Testis (tissue), 3 donors: ENCODE measurements around the gene CHST10. TPM values are rescaled to one million over a fixed set of nuclear protein-coding genes. Genes with fewer than 3 reads are reported as not detected.

Experiments
- DNase-seq: peaks from one replicate; pipeline ENCODE4 v3.0.0-alpha.2; 2019
- H3K27ac ChIP-seq, 2 donors: fragments of 200-600 bp; sonication (generic); one replicate each; pipeline ENCODE4 v1.5.1; 2019
- H3K27me3 ChIP-seq: fragments of 200-600 bp; sonication (generic); one replicate; pipeline ENCODE4 v1.5.1; 2019
- H3K36me3 ChIP-seq: fragments of 200-600 bp; sonication (generic); one replicate; pipeline ENCODE4 v1.5.1; 2017; ENCODE audit warnings: low read depth; ENCODE audit errors: missing control alignments
- H3K4me1 ChIP-seq: fragments of 200-600 bp; sonication (generic); one replicate; pipeline ENCODE4 v1.5.1; 2019
- H3K4me3 ChIP-seq, 2 donors: fragments of 200-600 bp; sonication (generic); one replicate each; pipeline ENCODE4 v1.5.1; 2017 to 2019
- H3K9me3 ChIP-seq: fragments of 200-600 bp; sonication (generic); one replicate; pipeline ENCODE4 v1.5.1; 2017
- POLR2A ChIP-seq: fragments of 450-650 bp; IDR thresholded peaks from one replicate; pipeline ENCODE4 v1.6.1; 2017; ENCODE audit warnings: antibody characterized with exemption, mild to moderate bottlenecking, moderate library complexity
- WGBS, 2 donors: methylation state at CpG; one replicate each; pipeline ENCODE4 v1.1.5; 2018; 5-methylcytosine and 5-hydroxymethylcytosine counted together
- intact Hi-C: fragments of 100-400 bp; cut with DNase I; formaldehyde crosslinking; loops from one replicate; pipeline ENCODE4 v1.15.1; 2023; ENCODE audit warnings: low total_unique reads
- polyA plus RNA-seq: library from polyadenylated mRNA; stranded (reverse); fragments of 350-450 nt; fragmentation: Illumina TruSeq; extraction: RNeasy Lipid Tissue Mini Kit (QIAGEN cat#74804); gene quantifications from one replicate; pipeline ENCODE4 v1.2.3, GENCODE V29; 2014; ENCODE audit warnings: low read depth, low replicate concordance; ENCODE audit not compliant: insufficient read depth
- total RNA-seq, 2 donors: library from RNA; depleted of rRNA; stranded (reverse); fragments of >200 nt; gene quantifications; one replicate each; pipeline ENCODE4 v1.2.3, GENCODE V29; 2016
- TF ChIP-seq, protein P1 (sequence below), 3 experiments: fragments of 450-650 bp in 2 of 3; fragments of 200-600 bp in 1 of 3; sonication (generic) in 1 of 3; IDR thresholded peaks; one replicate each; pipeline ENCODE4 v1.5.1; 2016 to 2019; ENCODE audit warnings: antibody characterized with exemption in 3 of 3, mild to moderate bottlenecking in 2 of 3, moderate library complexity in 1 of 3

The CHST10 gene
- total and polyA plus RNA-seq, 3 donors from 2014 or later, result 14.6 to 21.5 (median 14.8) TPM

DNA sequence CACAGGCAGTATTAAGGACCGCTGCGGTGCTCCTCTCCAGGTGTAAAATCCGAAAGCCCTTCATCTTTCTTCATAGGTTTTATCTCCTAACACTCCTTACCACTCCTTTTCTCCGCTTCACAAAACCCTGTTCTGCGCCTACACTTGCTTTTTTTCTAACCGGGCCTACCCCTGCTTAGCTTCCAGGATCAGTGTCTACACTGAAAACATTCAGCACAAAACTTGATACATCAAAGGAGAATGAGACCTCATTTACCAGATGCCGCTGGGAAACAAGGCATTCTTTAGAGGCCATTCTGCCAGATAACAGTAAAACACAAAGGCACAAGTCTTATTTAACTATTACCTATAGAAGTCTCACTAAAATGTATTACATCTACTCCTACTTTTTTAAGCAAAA lies 13.1 kb downstream of the CHST10 start:
- intact Hi-C loops, result no loop called here
- H3K36me3 ChIP-seq, result no peaks in the 10 kb centered on the region
- TF ChIP-seq, protein P1, sequence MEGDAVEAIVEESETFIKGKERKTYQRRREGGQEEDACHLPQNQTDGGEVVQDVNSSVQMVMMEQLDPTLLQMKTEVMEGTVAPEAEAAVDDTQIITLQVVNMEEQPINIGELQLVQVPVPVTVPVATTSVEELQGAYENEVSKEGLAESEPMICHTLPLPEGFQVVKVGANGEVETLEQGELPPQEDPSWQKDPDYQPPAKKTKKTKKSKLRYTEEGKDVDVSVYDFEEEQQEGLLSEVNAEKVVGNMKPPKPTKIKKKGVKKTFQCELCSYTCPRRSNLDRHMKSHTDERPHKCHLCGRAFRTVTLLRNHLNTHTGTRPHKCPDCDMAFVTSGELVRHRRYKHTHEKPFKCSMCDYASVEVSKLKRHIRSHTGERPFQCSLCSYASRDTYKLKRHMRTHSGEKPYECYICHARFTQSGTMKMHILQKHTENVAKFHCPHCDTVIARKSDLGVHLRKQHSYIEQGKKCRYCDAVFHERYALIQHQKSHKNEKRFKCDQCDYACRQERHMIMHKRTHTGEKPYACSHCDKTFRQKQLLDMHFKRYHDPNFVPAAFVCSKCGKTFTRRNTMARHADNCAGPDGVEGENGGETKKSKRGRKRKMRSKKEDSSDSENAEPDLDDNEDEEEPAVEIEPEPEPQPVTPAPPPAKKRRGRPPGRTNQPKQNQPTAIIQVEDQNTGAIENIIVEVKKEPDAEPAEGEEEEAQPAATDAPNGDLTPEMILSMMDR (IDR thresholded peaks at IDR 0.05), result no peak
- no peak for TF ChIP-seq POLR2A
- no peak overlapping the region for H3K4me3 ChIP-seq
- no peaks in the 10 kb centered on the region for H3K27me3 ChIP-seq
- DNase-seq, result no peak
- no peaks in the 10 kb centered on the region for H3K9me3 ChIP-seq
- H3K4me1 ChIP-seq, result no peaks in the 10 kb centered on the region
- H3K27ac ChIP-seq, result no peak overlapping the region
- WGBS, 2 donors, result 81 to 84% methylated on average over 7 of the region's 7 CpGs

DNA sequence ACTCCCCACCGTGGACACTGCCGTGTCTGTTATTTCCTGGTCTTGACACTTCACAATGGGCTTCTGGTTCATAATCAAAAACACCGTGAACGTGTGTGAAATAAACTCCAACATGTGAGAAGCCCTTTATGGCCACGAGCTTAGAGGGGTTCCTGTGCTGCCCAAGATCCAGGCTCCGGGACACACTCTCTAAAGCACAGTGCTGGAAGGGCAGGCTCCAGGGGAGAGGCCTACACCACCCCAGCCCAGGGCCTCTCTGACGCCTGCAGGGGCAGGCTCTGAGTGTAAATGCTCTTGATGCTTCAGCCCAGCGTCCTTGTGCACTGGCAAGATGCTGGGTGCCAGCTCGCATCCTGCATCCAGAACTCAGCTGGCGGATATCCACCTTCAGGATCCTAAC lies 13.7 kb downstream of the CHST10 start:
- WGBS, 2 donors, result 85 to 87% methylated on average over 10 of the region's 10 CpGs
- Histone ChIP-seq H3K4me3 (no peak overlapping the region), H3K9me3 (no peaks in the 10 kb centered on the region), H3K27ac (no peak overlapping the region), H3K27me3 (no peaks in the 10 kb centered on the region), H3K36me3 (no peaks in the 10 kb centered on the region), H3K4me1 (no peaks in the 10 kb centered on the region)
- no peak for DNase-seq
- intact Hi-C loops, result no loop called here
- no peak for TF ChIP-seq POLR2A
- TF ChIP-seq, protein P1 (IDR thresholded peaks at IDR 0.05), result no peak

DNA sequence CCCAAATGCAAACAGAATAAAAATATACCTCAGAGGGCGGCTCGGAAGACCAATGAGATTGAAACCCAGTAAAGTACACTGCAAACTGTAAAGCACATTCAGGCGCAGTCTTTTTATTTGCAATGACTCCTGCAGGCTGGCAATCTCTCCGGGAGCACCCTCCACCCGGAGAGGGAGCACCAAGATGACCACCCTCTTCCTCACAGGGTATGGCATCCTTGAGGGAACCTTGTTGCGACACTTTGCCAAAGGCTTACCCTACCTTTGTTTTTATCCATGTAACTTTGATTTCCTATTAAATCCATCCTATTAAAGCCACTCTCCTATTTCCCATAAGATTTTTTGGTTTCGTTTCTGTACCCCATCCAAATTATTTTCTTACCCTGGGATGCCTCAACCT lies 16.2 kb downstream of the CHST10 start:
- Histone ChIP-seq H3K27ac (no peak overlapping the region), H3K27me3 (no peaks in the 10 kb centered on the region), H3K36me3 (no peaks in the 10 kb centered on the region), H3K4me1 (no peaks in the 10 kb centered on the region), H3K9me3 (no peaks in the 10 kb centered on the region), H3K4me3 (no peak overlapping the region)
- WGBS, 2 donors, result 91 to 96% methylated on average over 7 of the region's 7 CpGs
- no peak for DNase-seq
- TF ChIP-seq, protein P1 (IDR thresholded peaks at IDR 0.05), result no peak
- no peak for TF ChIP-seq POLR2A
- intact Hi-C loops, result no loop called here

DNA sequence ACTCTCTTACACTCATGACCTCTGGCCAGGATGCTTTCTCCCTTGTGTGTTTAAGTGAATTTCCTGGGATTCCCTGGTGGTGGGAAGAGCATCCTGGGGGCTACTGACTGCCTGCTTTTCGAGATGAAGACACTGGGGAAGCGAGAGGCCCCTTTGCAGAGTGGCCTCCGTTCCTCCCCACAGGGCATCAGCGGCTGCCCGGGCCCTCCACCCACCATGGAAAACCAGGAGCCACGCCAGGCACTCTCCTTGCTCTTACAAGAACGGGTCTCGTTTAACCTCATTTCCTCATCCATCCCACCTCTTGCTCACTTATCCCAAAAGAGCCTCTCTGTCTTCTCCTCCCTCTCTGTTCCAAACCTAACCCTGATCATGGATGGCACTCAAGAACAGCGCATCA lies 17.8 kb downstream of the CHST10 start:
- no peaks in the 10 kb centered on the region for H3K4me1 ChIP-seq
- no peaks in the 10 kb centered on the region for H3K27me3 ChIP-seq
- TF ChIP-seq, protein P1 (IDR thresholded peaks at IDR 0.05), result no peak
- no peak for TF ChIP-seq POLR2A
- DNase-seq, result no peak
- 94 to 97% methylated on average over 9 of the region's 9 CpGs for WGBS, 2 donors
- no peak overlapping the region for H3K4me3 ChIP-seq
- no peaks in the 10 kb centered on the region for H3K9me3 ChIP-seq
- no peak overlapping the region for H3K27ac ChIP-seq
- intact Hi-C loops, result no loop called here
- H3K36me3 ChIP-seq, result no peaks in the 10 kb centered on the region

DNA sequence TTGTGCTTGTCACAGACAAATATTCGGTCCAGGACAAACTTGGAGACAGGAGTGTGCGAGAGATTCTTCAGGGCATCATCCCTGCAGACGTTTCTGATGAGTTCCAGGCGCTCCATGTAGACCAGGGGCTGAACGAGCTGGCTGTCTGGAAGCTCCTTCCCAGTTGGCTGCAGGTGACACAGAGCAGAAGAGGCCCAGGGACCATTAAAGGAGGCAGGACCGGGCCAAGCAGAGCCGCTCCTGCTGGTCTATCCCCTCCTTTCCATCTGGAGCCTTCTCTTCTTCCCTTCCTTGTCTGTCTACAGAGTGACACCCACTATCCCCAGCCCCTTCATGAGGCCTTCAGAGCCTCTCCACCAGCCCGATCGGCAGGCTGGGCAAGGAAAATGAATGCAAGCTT lies 19.5 kb downstream of the CHST10 start:
- Histone ChIP-seq H3K36me3 (no peaks in the 10 kb centered on the region), H3K4me3 (no peak overlapping the region), H3K27ac (no peak overlapping the region), H3K9me3 (no peaks in the 10 kb centered on the region), H3K27me3 (no peaks in the 10 kb centered on the region), H3K4me1 (no peaks in the 10 kb centered on the region)
- intact Hi-C loops, result no loop called here
- TF ChIP-seq, protein P1 (IDR thresholded peaks at IDR 0.05), result no peak
- TF ChIP-seq POLR2A, result no peak
- DNase-seq, result no peak
- WGBS, 2 donors, result 82 to 91% methylated on average over 9 of the region's 9 CpGs
